NCI-H2171 treated with DMSO at 0.1 percent for 48 hours (cell line): ENCODE data around the gene MBLAC1.

Experiments
- DNase-seq: peaks from one replicate; lab custom pipeline; 2025; lab: John Stamatoyannopoulos, UW

MBLAC1 gene

GRCh38 chr7:100154651-100155491 lies 28.1 kb downstream of the MBLAC1 start:
- DNase-seq, result no peak

GRCh38 chr7:100155553-100156317 lies 29.0 kb downstream of the MBLAC1 start:
- no peak for DNase-seq

- DNase-seq, result no peak
Measured at GRCh38 chr7:100156331-100157068, 29.7 kb downstream of the MBLAC1 start.

DNA sequence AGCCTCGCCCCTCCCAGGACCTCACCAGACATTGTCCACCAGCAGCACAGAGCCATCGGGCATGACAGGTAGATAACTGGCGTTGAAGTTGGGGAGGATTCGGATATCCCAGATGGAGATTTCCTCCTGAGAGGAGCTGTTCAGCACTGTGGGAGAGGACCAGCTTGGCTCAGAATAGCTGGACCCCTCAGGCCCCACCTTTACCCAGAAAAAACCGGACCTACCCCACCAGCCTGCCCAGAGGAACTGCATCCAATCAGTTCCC lies 30.2 kb downstream of the MBLAC1 start:
- DNase-seq, result no peak

DNA sequence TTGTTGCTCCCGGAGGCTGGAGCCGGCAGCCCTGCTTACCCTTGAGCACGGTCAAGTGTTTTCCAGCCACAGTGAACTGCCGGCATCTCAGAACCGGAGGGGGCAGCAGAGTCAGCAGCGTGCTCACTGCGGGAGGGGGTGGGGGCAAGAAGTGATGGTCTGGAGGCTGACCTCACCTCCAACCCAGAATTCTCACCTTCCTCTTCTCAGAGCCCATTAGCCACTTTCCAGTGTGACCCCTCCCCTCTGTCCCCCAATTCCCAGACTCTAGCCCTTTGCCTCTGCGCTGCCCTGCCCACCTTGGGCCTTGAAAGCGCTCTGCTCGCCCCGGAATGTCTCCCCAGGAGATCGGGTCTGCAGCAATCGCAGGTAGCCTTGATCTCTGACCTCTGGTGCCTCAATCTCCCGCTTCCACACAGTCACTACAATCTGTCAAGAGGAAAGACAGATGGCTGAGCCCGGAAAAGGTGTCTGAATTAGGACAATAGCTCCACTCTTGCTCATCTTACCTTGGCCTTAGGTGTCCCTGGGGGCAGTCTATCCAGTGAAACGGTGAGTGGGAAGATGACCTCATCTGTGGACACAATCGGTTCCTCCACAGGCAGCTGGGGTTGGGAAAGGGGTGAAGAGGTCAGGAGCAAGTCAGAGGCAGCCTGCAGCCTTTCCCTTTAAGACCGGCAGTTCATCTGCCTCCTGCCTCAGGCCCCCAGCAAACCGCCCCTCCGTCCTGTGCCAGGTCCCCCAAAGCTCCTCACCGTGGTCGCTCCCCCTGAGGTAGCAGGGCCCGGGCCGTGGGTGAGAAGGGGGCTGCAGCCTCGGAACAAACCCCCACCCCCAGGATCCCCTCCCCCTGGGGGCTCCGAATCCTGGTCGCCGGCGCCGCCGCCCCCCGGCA lies 30.8 kb downstream of the MBLAC1 start:
- DNase-seq, result no peak

GRCh38 chr7:100158229-100159098 lies 31.7 kb downstream of the MBLAC1 start, which contains the start of gene TRAPPC14:
Gene TRAPPC14 (minus strand): TSS chr7:100158723. CDS start chr7:100158499, 224 bp downstream.
- peak; percentile 82 for DNase-seq

GRCh38 chr7:100159099-100159623 lies 32.4 kb downstream of the MBLAC1 start:
- DNase-seq, result no peak

DNA sequence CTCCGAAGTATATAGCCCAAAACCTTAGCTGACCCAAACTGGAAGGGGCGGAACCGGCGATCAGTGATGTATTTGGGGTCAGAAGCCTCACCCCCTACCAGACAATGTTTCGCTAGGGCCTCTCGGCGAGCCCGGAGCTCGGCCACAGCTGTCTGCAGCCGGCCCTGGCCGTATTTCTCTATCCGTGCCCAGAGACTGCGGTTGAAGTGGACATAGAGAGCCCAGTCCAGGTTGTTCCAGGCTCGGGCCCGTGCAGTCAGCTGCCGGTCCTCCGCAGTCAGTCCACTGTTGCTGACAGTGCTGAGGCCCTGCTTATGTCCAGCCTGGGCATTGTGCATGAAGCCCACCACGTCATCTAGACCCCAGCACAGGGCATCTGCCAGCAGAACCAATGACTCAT lies 33.3 kb downstream of the MBLAC1 start:
- DNase-seq, result no peak

- DNase-seq, result no peak
Measured at GRCh38 chr7:100163006-100163531, 36.3 kb downstream of the MBLAC1 start.

DNA sequence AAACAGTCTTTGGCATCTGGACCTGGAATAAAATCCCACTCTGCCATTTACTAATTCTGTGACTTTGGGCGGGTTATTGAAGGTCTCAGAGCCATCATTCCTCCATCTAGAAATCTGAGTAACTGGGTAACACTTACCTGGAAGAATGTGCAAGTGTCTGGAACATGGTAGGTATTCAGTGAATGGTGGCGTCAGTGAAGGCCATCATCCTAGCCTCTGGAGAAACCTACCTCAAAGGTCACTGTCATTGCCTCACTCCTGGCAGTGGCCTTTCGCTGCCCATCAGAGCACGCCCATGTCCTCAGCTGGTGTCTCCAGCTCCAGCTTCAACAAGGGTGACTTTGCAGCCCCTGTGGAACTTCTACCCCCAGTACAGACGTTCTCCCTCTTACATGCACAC lies 37.1 kb downstream of the MBLAC1 start:
- no peak for DNase-seq

- DNase-seq, result no peak
Measured at GRCh38 chr7:100166317-100166940, 39.7 kb downstream of the MBLAC1 start.

DNA sequence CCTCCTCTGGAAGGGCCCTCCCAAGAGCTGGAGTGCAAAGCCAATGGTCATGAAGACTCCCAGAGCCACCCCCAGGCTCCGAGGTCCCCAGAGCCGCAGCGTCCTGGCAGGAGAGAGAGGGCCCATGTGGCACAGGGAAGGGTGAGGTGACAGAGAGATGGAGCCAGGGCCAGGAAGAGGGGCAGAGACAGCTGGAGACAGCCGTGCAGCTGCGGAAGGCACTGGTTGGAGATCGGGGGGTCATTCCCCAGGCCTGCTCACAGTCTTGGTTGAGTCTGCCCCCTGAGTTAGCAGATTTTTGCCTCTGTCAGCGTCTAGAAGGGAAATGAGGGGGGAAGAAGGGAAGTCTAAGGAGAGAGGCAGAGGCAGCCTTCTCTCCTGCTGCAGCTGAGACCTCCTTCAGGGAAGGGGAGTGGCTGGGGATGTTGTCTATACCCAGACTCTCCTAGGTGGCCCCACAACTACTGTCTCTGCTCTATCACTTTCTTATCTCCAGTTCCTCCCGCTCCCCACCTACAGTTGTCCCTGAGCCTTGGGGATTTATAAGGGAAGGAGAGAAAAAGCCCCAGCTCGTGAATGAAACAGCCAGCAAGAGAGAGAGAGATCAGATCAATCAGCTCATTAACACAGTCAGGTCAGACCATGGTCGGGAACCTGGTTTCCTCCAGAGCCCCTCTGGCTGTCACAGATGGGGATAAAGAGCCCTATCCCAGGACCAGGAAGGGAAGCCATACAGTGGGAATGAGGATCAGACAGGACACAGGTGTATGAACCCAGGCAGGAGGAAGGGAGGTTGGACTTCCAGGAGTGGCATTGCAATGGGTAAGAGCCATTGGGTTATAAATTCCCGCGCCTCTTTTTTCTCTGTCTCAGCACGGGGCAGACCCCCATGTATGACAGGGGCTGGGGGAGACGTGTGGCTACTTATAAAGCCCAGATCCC lies 40.5 kb downstream of the MBLAC1 start:
- DNase-seq, result no peak

GRCh38 chr7:100167912-100168323 lies 41.2 kb downstream of the MBLAC1 start:
- peak; percentile 21 for DNase-seq

DNA sequence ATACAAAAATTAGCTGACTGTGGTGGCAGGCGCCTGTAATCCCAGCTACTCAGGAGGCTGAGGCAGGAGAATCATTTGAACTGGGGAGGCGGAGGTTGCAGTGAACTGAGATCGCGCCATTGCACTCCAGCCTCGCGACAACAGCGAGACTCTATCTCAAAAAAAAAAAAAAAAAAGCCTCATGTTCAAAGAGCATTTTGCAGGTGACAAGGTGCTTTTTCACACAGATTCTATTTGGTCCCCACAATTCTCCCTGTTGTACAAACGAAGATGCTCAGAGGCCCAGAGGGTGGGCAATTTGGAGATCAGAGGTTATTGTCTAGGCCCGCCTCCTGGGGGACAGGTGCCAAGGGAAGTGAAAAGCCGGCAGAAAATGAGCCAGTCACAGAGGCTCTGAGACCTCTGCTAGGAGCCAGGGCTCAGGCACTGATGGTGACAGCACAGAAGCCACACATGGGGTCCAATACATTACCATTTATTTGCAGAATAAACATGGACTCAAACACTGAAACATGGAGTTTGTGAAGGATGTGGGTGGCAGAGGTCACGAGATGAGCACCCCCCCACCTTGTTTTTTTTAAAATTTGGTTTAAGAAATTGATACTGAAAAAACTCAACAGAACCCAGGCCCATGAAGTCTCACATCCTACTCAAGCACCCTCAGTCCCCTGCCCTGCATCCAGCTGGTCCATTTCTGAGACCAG lies 42.5 kb downstream of the MBLAC1 start:
- DNase-seq, result no peak

- DNase-seq, result no peak
Measured at GRCh38 chr7:100170101-100170897, 43.5 kb downstream of the MBLAC1 start.

DNA sequence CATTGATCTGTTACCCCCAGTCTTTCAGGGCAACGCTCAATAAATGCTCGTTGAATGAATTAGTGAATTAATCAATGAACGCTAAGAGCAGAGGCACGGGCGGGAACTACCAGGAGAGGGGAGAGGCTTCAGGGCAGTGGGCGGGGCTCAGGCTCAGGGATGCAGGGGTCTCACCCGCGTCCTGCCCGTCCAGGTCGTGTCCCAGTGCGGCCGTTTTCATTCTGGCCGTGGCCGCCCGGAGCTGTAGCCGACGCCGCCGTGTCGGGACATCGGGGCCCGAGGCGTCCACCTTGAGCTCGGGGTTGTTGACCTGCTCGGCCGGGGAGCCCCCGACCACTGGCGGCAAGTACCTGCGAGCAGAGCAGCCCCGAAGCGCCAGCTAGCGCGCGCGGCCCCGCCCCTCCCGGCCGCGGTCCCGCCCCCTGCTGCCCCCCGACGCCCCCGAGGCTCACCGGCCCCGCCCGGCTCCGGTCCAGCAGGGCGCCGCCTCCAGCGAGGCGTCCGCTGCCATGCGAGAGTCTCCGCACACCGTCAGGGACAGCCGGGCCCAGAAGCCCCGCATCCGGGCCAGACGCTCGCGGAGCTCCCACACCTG lies 44.4 kb downstream of the MBLAC1 start:
- no peak for DNase-seq

DNA sequence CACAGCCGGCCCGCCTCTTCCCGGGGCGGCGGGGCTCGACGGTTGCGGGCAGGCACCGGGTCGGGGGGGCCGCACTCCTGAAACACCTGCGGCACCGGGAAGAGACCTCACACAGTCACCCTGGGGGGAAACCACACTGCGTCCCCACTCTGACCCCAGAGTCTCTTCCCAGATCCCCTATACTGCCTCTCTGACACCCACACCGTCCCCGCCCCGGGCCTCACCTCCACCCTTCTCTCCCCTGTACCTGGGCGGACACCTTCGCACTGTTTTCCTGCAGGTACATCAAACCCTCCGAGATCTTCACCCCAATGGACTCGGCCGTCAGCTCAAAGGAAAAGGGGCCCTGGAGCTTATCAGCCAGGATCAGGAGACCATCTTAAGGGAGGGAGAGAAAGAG lies 45.1 kb downstream of the MBLAC1 start:
- DNase-seq, result no peak
